ENCODE measurements around the gene VAT1L.

DNA sequence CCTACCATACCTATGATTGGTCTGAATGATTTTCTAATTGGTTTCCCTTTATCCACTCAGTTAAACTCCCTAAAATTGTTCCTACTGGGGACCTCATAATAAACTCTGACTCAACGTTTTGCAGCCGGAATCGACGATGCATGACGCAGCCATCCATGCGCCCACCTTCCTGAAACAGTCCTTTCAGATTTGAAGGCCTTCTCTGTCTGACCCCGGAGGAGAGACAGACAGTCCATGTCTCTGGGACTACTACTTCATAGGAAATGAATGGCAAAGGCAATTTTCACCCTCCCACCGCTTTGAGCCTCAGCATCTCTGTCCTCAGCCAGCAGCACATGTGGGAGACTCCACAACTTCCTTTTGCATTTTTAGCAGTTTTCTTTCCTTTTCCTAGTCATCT, 13.5 kb downstream of the VAT1L start:
- TF ChIP-seq, protein P1, sequence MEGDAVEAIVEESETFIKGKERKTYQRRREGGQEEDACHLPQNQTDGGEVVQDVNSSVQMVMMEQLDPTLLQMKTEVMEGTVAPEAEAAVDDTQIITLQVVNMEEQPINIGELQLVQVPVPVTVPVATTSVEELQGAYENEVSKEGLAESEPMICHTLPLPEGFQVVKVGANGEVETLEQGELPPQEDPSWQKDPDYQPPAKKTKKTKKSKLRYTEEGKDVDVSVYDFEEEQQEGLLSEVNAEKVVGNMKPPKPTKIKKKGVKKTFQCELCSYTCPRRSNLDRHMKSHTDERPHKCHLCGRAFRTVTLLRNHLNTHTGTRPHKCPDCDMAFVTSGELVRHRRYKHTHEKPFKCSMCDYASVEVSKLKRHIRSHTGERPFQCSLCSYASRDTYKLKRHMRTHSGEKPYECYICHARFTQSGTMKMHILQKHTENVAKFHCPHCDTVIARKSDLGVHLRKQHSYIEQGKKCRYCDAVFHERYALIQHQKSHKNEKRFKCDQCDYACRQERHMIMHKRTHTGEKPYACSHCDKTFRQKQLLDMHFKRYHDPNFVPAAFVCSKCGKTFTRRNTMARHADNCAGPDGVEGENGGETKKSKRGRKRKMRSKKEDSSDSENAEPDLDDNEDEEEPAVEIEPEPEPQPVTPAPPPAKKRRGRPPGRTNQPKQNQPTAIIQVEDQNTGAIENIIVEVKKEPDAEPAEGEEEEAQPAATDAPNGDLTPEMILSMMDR (IDR thresholded peaks at IDR 0.05): no peak
- TF ChIP-seq POLR2AphosphoS5 (IDR thresholded peaks at IDR 0.05) (no peak), POLR2A (IDR thresholded peaks at IDR 0.05) (no peak)
